ENCODE measurements around the gene SCARB1. TPM values are rescaled to one million over a fixed set of nuclear protein-coding genes. Genes with fewer than 3 reads are reported as not detected.
A peak's percentile ranks its signal among the peaks of the same experiment; 100 is the strongest.

SCARB1 gene
- total and polyA plus RNA-seq, 2 of the 13 experiments (the other 11 are each of a cell fraction or from before 2014, with no cell fraction given) = 63.4 to 160 TPM

DNA sequence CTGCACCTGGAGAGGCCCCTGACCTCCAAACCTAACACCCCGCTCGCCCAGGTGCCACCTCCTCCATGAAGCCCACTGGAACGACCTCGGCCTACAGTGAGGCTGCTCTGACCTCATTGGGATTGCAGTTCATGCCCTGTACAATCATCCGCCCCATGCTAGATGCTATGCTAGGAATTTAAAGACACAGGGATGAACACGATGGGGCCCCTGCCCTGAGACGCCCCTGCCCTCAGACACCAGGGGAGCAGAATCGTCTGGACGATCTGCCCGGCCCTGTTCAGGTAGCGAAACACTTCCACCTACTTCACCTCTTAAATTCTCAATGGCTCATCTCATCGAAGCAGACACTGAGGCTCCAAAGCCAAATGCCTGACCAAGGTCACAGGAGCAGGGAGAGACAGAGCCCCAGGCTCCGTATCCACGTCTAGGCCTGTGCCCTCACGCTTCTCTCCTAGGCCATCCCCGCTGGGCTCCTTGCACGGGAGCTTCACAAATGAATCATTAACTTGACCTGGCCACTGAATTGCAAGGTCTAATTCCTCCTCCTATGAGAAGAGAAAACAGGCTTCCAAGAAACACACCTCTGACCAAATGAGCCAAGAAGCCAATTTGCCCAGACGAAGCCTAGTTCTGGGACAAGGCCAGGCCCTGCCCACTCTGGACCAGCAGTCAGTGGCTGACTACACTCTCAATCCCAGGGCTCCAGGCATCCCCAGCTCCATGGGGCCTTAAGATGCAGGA, 35.2 kb downstream of the SCARB1 start (continued):
- TF ChIP-seq, protein P1, sequence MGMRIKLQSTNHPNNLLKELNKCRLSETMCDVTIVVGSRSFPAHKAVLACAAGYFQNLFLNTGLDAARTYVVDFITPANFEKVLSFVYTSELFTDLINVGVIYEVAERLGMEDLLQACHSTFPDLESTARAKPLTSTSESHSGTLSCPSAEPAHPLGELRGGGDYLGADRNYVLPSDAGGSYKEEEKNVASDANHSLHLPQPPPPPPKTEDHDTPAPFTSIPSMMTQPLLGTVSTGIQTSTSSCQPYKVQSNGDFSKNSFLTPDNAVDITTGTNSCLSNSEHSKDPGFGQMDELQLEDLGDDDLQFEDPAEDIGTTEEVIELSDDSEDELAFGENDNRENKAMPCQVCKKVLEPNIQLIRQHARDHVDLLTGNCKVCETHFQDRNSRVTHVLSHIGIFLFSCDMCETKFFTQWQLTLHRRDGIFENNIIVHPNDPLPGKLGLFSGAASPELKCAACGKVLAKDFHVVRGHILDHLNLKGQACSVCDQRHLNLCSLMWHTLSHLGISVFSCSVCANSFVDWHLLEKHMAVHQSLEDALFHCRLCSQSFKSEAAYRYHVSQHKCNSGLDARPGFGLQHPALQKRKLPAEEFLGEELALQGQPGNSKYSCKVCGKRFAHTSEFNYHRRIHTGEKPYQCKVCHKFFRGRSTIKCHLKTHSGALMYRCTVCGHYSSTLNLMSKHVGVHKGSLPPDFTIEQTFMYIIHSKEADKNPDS (CRISPR knock-in tag; IDR thresholded peaks at IDR 0.05) = no peak
- no peak for TF ChIP-seq MIER2 (CRISPR knock-in tag; IDR thresholded peaks at IDR 0.05)
- TF ChIP-seq TBP (CRISPR knock-in tag; IDR thresholded peaks at IDR 0.05) = no peak
- no peak for TF ChIP-seq SNAI1 (CRISPR knock-in tag; IDR thresholded peaks at IDR 0.05; ENCODE audit: borderline replicate concordance)
- no peak; the same call in none of the 2 replicates for TF ChIP-seq DMAP1 (CRISPR knock-in tag; IDR thresholded peaks at IDR 0.05)
- TF ChIP-seq CBX2 (IDR thresholded peaks at IDR 0.05; ENCODE audit: low read depth, low read length) = no peak
- TF ChIP-seq CBX2 (CRISPR knock-in tag; IDR thresholded peaks at IDR 0.05; ENCODE audit: low read depth) = no peak
- TF ChIP-seq CHD2 (IDR thresholded peaks at IDR 0.05; ENCODE audit: low read depth, low read length) = no peak
- peak; percentile 57; the same call in 1 of the 2 replicates for TF ChIP-seq PHF21A (CRISPR knock-in tag; IDR thresholded peaks at IDR 0.05)
- no peak for TF ChIP-seq ZNF570 (CRISPR knock-in tag; IDR thresholded peaks at IDR 0.05; ENCODE audit: borderline replicate concordance)
- TF ChIP-seq, protein P2, sequence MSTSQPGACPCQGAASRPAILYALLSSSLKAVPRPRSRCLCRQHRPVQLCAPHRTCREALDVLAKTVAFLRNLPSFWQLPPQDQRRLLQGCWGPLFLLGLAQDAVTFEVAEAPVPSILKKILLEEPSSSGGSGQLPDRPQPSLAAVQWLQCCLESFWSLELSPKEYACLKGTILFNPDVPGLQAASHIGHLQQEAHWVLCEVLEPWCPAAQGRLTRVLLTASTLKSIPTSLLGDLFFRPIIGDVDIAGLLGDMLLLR (CRISPR knock-in tag; IDR thresholded peaks at IDR 0.05) = no peak
- no peak for TF ChIP-seq ZNF136 (CRISPR knock-in tag; IDR thresholded peaks at IDR 0.05; ENCODE audit: low read depth)
- TF ChIP-seq ZKSCAN8 (CRISPR knock-in tag; IDR thresholded peaks at IDR 0.05; ENCODE audit: borderline replicate concordance) = no peak
- no peak for TF ChIP-seq ZFP62 (CRISPR knock-in tag; IDR thresholded peaks at IDR 0.05)
- TF ChIP-seq, protein P3, sequence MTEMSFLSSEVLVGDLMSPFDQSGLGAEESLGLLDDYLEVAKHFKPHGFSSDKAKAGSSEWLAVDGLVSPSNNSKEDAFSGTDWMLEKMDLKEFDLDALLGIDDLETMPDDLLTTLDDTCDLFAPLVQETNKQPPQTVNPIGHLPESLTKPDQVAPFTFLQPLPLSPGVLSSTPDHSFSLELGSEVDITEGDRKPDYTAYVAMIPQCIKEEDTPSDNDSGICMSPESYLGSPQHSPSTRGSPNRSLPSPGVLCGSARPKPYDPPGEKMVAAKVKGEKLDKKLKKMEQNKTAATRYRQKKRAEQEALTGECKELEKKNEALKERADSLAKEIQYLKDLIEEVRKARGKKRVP (CRISPR knock-in tag; IDR thresholded peaks at IDR 0.05) = no peak
- TF ChIP-seq DNMT3B (CRISPR knock-in tag; conservative IDR thresholded peaks at IDR 0.05) = 0 out of 2 replicates have a peak, but pooled peaks have one; percentile 42
- TF ChIP-seq, protein P4, sequence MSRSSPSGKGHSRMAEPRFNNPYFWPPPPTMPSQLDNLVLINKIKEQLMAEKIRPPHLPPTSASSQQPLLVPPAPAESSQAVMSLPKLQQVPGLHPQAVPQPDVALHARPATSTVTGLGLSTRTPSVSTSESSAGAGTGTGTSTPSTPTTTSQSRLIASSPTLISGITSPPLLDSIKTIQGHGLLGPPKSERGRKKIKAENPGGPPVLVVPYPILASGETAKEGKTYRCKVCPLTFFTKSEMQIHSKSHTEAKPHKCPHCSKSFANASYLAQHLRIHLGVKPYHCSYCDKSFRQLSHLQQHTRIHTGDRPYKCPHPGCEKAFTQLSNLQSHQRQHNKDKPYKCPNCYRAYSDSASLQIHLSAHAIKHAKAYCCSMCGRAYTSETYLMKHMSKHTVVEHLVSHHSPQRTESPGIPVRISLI (CRISPR knock-in tag; IDR thresholded peaks at IDR 0.05; ENCODE audit: borderline replicate concordance) = 0 out of 2 replicates have a peak, but pooled peaks have one; percentile 5
- peak; percentile 57; the same call in 1 of the 2 replicates for TF ChIP-seq ZNF777 (CRISPR knock-in tag; IDR thresholded peaks at IDR 0.05)
- no peak for TF ChIP-seq GTF3A (CRISPR knock-in tag; conservative IDR thresholded peaks at IDR 0.05)
- TF ChIP-seq ZNF260 (CRISPR knock-in tag; IDR thresholded peaks at IDR 0.05; ENCODE audit: borderline replicate concordance, low read depth) = no peak
- TF ChIP-seq, protein P5, sequence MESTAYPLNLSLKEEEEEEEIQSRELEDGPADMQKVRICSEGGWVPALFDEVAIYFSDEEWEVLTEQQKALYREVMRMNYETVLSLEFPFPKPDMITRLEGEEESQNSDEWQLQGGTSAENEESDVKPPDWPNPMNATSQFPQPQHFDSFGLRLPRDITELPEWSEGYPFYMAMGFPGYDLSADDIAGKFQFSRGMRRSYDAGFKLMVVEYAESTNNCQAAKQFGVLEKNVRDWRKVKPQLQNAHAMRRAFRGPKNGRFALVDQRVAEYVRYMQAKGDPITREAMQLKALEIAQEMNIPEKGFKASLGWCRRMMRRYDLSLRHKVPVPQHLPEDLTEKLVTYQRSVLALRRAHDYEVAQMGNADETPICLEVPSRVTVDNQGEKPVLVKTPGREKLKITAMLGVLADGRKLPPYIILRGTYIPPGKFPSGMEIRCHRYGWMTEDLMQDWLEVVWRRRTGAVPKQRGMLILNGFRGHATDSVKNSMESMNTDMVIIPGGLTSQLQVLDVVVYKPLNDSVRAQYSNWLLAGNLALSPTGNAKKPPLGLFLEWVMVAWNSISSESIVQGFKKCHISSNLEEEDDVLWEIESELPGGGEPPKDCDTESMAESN (CRISPR knock-in tag; conservative IDR thresholded peaks at IDR 0.05) = no peak
- no peak for TF ChIP-seq ZNF546 (CRISPR knock-in tag; conservative IDR thresholded peaks at IDR 0.05)
- no peak for TF ChIP-seq MED8 (CRISPR knock-in tag; IDR thresholded peaks at IDR 0.05; ENCODE audit: insufficient replicate concordance)
- TF ChIP-seq, protein P6, sequence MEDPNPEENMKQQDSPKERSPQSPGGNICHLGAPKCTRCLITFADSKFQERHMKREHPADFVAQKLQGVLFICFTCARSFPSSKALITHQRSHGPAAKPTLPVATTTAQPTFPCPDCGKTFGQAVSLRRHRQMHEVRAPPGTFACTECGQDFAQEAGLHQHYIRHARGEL (CRISPR knock-in tag; IDR thresholded peaks at IDR 0.05) = no peak
